GM19395 (cell line): ENCODE data around the gene MBOAT1.
"Not testable (repeated sequence)": the region's sequence is repeated elsewhere in the genome, so short reads cannot be mapped to it uniquely, and the experiment has no call there.

Source experiments
- ATAC-seq: cut with Tn5 transposase; IDR thresholded peaks from one replicate; pipeline ENCODE4 v1.9.1; 2021; ENCODE audit warnings: mild to moderate bottlenecking, moderate library complexity; ENCODE audit not compliant: unreplicated experiment

The MBOAT1 gene

DNA sequence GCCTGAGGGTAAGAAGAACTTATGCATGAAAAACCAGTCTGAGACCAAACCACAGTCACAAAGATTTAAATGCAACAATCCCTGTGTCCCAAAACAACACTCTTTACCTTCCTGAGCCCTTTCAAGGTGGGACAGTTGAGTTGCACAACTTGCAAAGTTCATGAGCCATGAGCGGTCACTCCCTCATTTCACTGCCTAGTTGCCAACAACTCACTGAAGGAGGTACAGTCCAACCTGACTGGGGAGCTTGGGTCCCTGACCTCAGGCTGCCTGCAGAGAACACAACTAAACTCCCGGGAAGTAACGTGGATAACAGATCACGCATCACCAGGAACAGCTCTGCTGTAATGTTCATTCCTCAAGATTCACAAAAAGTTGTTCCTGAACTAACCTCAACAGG is 69.4 kb downstream of the MBOAT1 start:
- ATAC-seq = no peak

DNA sequence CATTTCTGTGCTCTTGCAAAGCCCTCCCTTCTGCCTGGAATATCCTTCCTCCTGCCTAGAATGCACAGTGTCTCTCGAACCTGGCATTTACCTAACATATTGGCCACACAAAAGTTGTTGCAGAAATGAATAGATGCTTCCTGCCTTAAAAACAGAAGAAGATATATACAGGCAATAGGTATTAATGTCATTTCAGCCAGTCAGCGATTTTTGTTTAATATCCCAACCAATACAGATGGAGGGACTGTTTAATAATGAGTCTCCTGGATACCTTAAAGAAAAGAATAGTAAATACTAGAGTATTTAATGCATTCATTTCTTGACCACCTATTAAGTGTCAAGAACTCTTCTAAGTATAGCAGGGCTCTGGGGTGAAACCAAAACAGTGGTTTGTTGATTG is 70.3 kb downstream of the MBOAT1 start:
- ATAC-seq = no peak

DNA sequence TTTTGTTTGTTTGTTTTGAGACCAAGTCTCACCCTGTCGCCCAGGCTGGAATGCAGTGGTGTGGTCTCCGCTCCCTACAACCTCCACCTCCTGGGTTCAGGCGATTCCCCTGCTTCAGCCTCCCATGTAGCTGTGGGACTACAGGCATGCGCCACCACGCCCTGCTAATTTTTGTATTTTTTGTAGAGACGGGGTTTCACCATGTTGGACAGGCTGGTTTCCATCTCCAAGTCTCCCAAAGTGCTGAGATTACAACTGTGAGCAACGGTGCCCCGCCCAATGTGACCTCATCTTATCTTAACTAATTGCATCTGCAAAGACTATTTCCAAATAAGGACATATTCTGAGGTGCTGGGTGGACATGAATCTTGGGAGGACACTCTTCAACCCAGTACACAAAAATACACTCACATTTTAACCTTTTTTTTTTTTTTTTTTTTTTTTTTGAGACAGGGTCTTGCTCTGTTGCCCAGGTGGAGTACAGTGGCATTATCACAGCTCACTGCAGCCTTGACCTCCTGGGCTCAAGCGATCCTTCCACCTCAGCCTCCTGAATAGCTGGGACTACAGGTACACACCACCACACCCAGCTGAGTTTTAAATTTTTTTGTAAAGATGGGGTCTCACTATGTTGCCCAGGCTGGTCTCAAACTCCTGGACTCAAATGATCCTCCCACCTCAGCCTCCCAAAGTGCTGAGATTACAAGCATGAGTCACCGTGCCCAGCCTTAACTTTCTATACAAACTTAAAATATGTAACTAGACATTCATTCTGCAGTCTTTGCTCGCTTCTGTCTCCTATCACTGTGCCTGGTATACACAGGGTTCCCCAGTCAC is 72.9 kb downstream of the MBOAT1 start:
- ATAC-seq = not testable (repeated sequence)

DNA sequence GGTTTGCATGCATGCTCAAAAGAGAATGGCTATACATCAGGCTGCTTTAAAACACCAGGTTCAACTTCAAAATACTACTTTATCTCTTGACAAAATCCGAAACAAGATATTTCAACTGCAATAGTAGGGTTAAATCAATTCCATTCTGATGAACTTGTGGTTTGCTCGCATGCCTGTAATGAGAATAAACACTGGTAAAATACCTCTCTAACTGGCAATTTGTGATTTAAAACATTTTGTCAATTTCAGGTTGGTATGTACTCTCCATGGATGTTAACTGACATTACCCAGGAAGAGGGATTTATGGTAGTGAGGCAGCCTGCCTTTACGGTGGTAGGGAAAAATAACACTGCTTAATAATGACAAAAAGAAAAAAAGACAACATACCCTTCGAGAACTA is 74.4 kb downstream of the MBOAT1 start:
- no peak for ATAC-seq

DNA sequence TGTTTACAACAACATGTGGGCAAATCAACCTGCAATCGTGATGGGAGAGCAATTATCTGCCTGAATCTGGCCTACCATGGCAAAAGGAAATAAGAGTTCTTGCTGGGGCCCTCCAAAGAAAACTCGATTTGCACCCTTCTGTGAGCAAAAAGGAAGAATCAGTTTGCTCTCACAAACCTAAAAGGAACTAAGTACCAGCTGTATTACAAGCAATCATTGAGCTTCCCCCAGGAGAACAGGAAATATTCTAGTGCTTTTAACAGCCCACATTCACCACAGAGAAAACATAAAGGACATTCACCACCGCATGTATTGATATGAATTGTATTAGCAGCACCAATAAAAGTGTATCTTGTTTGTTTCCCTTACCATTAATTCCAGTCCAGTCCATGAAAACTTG is 75.0 kb downstream of the MBOAT1 start:
- no peak for ATAC-seq

DNA sequence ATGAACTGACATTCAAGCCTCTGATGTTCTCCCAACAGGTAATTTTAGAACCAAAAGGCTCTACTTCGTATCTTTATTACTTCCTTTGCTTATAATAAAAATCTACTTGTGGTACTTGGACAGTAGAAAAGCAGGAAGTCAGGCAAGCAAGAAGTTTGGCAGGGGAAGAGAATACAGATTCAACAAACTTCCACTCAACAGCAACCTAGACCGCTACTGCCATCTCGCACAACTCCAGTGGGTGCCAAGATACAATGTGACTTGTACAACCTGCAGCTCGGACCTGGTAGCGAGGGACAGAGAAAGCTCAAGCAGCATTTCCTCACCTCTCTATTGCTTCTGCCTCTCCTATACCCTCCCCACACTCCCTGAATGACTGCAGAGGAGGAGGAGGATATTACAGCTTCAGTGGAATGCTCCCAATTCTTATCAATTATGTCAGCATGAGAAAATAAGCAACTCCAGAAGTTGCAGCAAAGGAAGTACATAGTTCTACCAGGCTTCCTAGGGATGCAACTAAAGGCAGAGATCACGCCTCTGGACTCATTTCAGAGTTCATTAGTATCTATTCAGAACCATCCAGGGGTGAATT is 76.5 kb downstream of the MBOAT1 start:
- ATAC-seq = no peak

DNA sequence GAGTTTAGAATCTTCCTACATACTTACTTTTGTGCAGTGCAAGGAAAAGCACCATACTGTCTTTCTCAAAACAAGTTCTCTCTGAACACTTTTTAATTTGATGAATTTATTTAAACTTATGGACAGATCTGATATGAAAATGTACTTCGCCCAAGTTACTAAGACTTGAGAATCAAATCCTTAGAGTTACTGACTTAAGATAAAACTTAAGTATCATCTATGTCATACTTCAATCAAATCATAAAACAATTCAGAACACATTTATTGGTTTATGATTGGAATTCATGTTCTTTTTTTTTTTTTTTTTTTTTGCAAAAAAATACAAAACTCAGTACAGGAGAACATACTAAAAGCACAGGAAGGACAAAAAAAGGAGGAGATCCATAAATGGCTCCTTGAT is 77.7 kb downstream of the MBOAT1 start:
- ATAC-seq = no peak

DNA sequence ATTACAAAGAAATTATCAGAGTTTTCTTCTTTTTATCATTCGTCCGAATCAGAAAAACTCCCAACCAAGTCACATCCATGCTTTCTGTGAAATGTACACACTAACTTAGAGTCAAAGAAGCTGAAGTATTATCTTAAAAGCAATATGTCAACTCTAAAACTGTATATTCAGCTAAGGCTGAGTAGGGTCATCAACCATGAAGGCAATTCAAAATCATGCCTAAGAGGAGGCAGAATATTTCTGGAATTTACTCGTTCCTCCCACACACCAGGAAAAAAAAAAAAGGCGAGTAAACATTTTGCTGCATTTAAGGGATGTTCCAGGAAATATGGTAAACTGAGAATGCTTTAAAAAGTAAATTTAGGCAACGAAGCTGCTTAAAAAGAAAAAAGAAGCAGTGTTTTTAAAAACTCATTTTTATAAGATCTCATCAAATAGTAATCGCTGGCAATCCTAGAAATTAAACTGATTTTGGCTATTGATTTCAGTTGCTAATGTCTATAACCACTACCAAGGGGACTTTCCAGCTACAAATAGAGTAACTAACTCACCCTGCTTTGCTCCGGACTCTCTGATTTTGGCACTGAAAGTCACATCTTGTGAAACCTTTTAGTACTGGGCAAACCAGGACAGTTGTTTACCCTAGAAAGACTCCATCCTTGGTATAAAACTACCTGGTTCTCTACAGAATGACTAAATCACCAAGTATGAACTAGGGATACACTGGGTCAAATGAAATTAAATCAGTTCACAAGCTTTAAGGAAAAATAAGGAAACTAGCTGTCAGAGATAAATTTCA is 82.8 kb downstream of the MBOAT1 start:
- no peak for ATAC-seq

DNA sequence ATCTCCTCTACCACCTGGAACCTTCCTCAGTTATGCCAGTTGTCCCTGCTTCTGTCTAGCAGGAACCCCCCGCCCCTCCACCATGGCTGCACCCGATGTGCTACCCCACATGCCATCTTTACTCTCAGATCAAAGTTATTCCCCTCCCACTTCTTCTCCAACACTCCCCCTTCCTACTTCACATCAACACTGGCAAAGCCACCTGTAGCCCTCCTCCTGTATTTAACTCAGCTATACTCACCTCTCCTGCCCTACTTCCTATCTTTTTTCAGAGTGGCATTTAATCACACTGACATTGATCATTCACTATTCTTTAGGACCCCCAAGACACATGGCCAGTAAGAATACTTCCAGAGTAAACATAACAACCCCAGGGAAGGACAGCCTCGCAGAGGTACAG is 84.3 kb downstream of the MBOAT1 start:
- ATAC-seq = no peak

DNA sequence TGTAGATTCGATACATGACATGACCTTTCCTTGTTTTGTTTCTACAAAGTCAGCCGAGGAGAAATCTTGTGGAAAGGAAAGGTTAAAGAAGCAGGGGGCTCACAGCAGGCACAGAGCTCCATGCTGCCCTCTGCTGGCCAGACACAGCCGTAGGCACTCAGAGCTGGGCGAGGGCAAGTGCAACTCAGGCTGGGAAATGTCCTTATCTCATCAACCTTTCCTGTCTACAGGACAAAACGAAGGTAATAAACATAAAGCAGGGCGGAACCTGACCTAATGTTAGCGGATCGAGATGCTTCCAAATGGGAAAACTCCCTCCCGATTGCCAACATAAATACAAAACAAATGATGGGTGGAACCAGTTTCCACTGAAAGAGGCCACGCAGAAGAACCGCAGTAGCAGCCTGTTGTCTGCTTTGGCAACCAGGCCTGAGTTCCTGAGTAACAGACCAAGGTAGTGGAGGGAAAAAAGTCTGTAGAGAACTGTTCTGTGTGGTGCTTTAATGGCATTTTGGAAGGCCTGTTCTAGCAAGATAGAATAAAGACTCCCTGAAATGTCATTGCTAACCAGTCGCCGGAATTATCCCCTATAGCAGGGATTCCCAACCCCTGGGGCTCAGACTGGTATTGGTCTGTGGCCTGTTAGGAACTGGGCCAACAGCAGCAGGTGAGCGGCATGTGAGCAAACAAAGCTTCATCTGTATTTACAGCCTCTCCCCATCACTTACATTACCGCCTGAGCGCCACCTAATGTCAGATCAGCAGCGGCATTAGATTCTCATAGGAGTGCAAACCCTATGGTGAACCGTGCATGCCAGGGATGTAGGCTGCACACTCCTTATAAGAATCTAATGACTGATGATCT is 85.2 kb downstream of the MBOAT1 start:
- peak; percentile 94 for ATAC-seq

DNA sequence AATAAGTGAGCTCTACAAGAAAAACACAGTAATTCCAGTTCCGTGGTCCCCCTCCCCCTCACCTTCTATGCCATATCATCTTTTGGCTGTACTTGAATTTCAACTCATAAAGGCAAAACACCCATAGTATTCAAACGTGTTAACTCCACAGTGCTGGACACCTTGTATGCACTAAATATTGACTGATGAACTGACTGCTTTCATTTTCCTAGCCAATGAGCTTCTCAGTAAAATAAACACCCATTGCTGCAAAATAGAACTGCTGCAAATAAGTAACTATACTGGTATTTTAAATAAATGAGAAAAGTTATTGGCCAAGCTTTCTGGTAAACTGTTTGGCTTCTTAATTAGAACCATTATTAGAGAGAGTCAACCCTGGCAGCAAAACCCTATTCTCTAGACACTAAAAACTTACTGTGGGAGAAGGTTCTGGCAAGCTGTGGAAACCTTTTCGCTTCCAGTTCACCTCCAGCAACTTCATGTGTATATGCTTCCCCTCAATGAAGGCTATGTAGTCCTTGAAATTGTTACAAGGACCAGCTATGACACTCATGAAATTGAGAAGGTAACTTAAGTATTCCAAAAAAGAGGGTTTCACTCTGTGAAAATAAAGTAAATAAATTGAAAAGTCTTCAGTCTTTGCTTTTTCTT is 86.0 kb downstream of the MBOAT1 start:
- no peak for ATAC-seq

DNA sequence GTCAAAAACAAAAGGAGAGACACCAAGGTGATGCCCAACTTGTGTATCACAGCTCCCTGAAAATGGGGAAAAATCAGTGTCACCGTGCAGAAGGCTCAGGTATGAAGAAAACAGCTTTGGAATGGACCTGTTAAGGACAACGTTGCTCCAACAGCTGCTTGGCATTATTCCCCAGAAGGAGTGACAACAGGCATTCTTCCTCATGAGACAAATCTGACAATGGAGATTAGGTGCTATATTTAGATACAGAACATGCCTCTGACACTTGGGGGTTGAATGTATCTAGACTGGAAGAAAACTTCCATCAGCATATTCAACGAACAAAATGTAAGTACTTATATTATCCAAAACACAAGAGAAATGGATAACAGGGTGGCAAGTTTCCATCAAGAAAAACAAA is 87.7 kb downstream of the MBOAT1 start:
- no peak for ATAC-seq

DNA sequence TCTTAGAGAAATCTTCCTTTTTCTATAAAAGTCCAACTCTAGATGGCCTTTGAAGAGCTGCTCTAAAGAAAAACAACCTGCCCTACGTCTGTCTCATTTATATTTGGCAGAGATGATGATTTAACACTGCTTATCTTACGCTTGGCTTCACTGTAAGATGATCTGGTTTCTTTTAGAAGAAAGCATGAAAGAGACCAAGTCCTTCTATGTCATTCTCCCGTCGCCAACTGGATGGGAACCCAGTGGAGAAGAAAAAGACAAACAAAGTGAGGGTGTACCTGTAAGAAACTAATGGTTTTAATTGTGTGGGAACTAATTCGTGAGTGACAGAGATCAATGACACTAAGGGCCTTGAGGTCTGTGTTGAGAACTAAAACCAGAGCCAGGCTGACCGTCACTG is 92.8 kb downstream of the MBOAT1 start:
- ATAC-seq = no peak

DNA sequence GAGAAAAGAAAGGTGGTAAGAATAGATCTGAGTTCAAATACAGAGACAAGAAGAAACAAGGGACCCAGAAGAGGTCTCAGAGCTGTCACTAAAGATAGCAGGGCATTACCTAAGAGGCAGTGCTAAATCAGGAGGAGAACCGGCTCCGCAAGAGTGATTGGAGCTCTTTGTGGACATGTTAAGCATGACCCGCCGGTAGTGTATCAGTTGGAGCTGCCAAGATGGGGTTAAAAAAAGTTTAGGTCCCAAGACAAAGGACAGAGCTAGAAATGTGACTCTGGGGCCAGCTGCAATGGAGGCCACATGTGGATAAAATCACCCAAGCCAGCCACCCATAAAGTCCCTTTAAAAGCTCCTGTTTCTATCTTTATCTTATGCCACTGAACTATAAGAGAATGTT is 93.4 kb downstream of the MBOAT1 start:
- ATAC-seq = no peak

DNA sequence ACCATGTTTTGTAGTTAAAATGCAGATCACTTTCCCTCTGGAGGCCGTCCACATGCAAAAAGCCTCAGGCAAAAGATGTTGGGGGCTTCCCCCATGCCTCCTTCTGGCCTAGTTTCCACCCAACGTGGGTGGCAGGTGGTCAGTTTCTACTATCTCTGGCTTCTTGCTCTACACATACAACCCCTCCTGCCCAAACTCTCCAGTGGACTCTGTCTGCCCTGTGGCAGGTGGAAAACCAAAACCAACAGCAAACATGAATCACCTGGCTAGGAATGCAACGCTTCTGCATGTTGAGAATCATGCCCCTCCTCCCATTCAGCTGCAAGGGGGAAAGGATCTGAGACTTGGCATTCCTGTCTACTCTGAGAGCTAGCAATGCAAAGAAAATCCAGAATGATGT is 94.8 kb downstream of the MBOAT1 start:
- peak; percentile 83 for ATAC-seq

DNA sequence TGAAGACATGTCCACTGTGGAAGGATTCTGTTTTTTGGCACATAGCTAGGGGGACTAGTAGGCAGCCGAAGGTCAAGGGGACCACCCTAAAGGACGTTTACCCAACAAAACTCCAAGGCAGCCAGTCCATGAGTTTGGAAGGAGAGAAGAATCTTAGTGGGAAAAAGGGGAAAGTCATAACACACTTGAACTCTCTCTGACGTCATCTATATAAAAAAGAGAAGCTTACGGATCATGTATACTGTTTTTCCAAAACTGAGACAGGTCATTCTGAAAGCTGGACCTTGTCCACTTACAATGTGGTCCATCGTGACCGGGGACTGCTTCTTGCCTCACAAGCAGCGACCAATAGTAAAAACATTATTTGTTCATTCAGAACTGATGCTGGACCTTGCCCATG is 95.5 kb downstream of the MBOAT1 start:
- no peak for ATAC-seq

DNA sequence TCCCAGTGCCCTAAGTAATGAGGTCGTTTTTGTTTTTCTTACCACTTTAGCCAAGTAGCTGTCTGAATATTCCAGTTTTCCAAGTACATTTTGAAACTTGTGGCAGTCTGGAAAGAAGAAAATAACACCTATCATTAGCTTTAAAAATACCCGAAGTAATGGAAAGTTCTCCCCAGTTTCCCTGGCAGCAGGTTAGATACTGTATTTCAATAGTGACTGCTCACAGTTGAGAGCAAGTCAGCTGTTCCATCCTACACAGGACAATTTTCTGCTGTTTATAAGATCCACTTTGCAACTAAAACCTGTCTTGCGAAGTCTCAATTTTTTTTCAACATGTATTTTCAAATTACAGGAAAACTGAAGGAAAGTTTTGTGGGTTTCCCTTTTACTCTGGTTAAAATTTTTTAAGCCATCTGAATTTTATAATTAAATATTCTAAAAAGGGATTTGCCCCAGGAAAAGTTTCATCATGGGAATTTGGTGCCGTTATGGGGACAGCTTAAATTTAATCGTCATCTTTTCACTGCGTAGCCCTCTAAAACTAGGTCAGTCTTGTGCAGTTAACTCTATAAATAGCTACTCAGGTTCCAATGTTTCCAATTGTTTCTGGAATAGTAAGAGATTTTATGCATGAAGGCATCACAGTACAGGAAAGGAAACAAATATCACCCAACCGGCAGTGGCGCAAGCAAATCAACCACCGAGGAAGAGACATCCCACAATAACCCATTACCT is 96.9 kb downstream of the MBOAT1 start:
- no peak for ATAC-seq

DNA sequence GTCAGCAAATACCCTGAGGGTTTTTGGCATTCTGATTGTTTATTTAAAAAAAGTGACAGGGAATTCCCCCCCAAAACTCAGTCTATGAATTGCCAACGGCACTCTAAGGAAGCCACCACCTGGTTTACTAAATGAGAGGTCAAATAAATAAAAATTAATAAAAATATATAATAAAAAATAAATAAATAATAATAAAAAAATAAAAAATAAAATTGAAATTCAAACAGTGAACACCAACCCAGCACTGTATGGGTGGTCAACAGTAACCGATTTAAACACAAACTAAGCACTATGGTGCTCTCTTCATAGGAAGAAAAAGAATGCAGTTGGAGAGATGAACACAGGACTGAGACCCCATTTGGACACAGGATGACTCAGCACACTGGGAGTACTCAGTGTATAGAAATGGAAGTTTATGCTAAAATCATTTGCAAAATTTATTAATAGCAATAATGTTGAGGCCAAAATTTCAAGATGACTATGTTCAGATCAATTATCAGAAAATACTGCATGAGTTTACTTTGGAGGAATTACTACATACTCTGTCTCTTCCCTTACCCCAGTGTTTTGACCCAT is 98.5 kb downstream of the MBOAT1 start:
- no peak for ATAC-seq

DNA sequence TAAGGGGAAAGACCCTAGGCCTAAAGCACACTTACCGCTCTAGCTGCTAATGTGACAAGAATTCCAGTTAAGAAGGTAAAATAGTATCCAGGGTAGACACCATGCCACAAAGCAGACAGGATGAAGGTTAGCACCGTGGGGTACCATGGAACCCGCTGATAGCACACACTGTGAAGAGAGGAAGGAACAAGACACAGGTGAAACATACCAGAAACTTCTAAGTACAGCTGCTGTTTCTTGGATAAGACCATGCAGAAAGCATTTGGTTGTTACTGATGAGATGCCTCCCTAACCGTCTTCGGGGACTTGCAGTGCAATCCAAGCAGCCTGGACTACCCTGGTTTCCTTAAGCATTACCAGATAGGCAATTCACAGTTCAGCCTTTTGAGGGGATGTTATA is 99.4 kb downstream of the MBOAT1 start:
- ATAC-seq = no peak
